K562 (cell line): ENCODE measurements around the gene DKKL1. TPM values are rescaled to one million over a fixed set of nuclear protein-coding genes. Genes with fewer than 3 reads are reported as not detected.

Source experiments
- ASH1L ChIP-seq: fragments of 450-650 bp; IDR thresholded peaks from 2 replicates; pipeline ENCODE4 v1.6.1; 2018; ENCODE audit warnings: borderline replicate concordance, mild to moderate bottlenecking, low read depth; ENCODE audit not compliant: partially characterized antibody
- BMI1 ChIP-seq: fragments of 150-350 bp; IDR thresholded peaks from 2 replicates; pipeline ENCODE4 v1.6.1; 2014; ENCODE audit warnings: low read length
- CBFA2T2 ChIP-seq: fragments of 450-650 bp; conservative IDR thresholded peaks from 2 replicates; pipeline ENCODE4 v1.6.1; 2017; ENCODE audit warnings: mild to moderate bottlenecking
- CBX3 ChIP-seq, 2 experiments: IDR thresholded peaks; 1 replicate in 1 of 2; 2 replicates in 1 of 2; pipeline ENCODE4 v1.6.1; 2012; ENCODE audit warnings: inconsistent platforms in 2 of 2, low read length in 2 of 2, borderline replicate concordance in 1 of 2, control low read depth in 1 of 2
- CCNT2 ChIP-seq: IDR thresholded peaks from 2 replicates; pipeline ENCODE4 v1.6.1; 2011; ENCODE audit warnings: borderline replicate concordance, low read depth, mild to moderate bottlenecking, moderate library complexity, mixed read lengths, low read length; ENCODE audit not compliant: insufficient read length; ENCODE audit errors: extremely low read depth
- CEBPB ChIP-seq: fragments of 450-650 bp; IDR thresholded peaks from 2 replicates; pipeline ENCODE4 v1.6.1; 2016; ENCODE audit warnings: missing genetic modification characterization, missing compliant biosample characterization
- COPS2 ChIP-seq: fragments of 450-650 bp; conservative IDR thresholded peaks from 2 replicates; pipeline ENCODE4 v1.6.1; 2016; ENCODE audit warnings: mild to moderate bottlenecking, moderate library complexity
- CREB1 ChIP-seq, 2 experiments: sonication (generic) in 1 of 2; formaldehyde crosslinking in 1 of 2; IDR thresholded peaks; 2 replicates each; pipeline versions ENCODE4 v1.6.1 to v1.8.0; 2012 to 2022; ENCODE audit warnings: inconsistent platforms in 1 of 2, mild to moderate bottlenecking in 1 of 2, missing genetic modification reagents in 1 of 2, moderate library complexity in 1 of 2
- ELF1 ChIP-seq: fragments of 200-800 bp; sonication (Bioruptor generic); IDR thresholded peaks from 2 replicates; pipeline ENCODE4 v1.6.1; 2016; ENCODE audit warnings: missing genetic modification characterization, missing compliant biosample characterization
- HCFC1 ChIP-seq: IDR thresholded peaks from 2 replicates; pipeline ENCODE4 v1.6.1; 2012; ENCODE audit warnings: low read depth, low read length, improper control_type of control experiment
- HNRNPL ChIP-seq: fragments of 200-400 bp; formaldehyde crosslinking; IDR thresholded peaks from 2 replicates; pipeline ENCODE4 v1.6.1; 2017; ENCODE audit warnings: low read depth, mild to moderate bottlenecking, low read length
- IRF1 ChIP-seq: sonication (generic); formaldehyde crosslinking; IDR thresholded peaks from 2 replicates; pipeline ENCODE4 v1.8.0; 2022; ENCODE audit warnings: missing genetic modification reagents, mild to moderate bottlenecking, borderline replicate concordance
- JUN ChIP-seq, 2 experiments: sonication (generic) in 1 of 2; formaldehyde crosslinking in 1 of 2; IDR thresholded peaks; 2 replicates each; pipeline versions ENCODE4 v1.6.1 to v1.8.0; 2012 to 2022; ENCODE audit warnings: borderline replicate concordance in 2 of 2, mild to moderate bottlenecking in 2 of 2, improper control_type of control experiment in 1 of 2, low read depth in 1 of 2, low read length in 1 of 2, missing genetic modification reagents in 1 of 2
- MXI1 ChIP-seq: IDR thresholded peaks from 2 replicates; pipeline ENCODE4 v1.6.1; 2011; ENCODE audit warnings: low read depth, mild to moderate bottlenecking, improper control_type of control experiment, low read length
- NFRKB ChIP-seq: fragments of 450-650 bp; IDR thresholded peaks from 2 replicates; pipeline ENCODE4 v1.6.1; 2016; ENCODE audit warnings: low read depth
- PCBP2 ChIP-seq: fragments of 200-400 bp; formaldehyde crosslinking; IDR thresholded peaks from 2 replicates; pipeline ENCODE4 v1.6.1; 2018; ENCODE audit warnings: low read length, low read depth, mild to moderate bottlenecking, moderate library complexity; ENCODE audit not compliant: poor library complexity, severe bottlenecking
- PHF20 ChIP-seq: fragments of 450-650 bp; IDR thresholded peaks from 2 replicates; pipeline ENCODE4 v1.6.1; 2018; ENCODE audit not compliant: partially characterized antibody
- SMARCA5 ChIP-seq: fragments of 450-650 bp; IDR thresholded peaks from 2 replicates; pipeline ENCODE4 v1.6.1; 2016
- SNAPC5 ChIP-seq: fragments of 250-450 bp; sonication (Bioruptor Pico); IDR thresholded peaks from 2 replicates; pipeline ENCODE4 v1.8.0; 2021; ENCODE audit warnings: moderate library complexity, mild to moderate bottlenecking, inconsistent platforms
- SP2 ChIP-seq: IDR thresholded peaks from 2 replicates; pipeline ENCODE4 v1.6.1; 2011; ENCODE audit warnings: mild to moderate bottlenecking, low read depth, low read length, moderate library complexity; ENCODE audit not compliant: poor library complexity, severe bottlenecking; ENCODE audit errors: extremely low read depth
- U2AF1 ChIP-seq: fragments of 200-400 bp; formaldehyde crosslinking; optimal IDR thresholded peaks from 2 replicates; pipeline ENCODE3; 2017; ENCODE audit warnings: mild to moderate bottlenecking, low read depth, low read length, moderate library complexity
- ZFP1 ChIP-seq: fragments of 450-650 bp; formaldehyde crosslinking; IDR thresholded peaks from 2 replicates; pipeline ENCODE4 v1.4.0; 2020; ENCODE audit warnings: mild to moderate bottlenecking, mixed read lengths
- ZNF561 ChIP-seq: fragments of 450-650 bp; formaldehyde crosslinking; conservative IDR thresholded peaks from 2 replicates; pipeline ENCODE4 v1.4.0; 2020; ENCODE audit warnings: mild to moderate bottlenecking, moderate library complexity
- ZNF76 ChIP-seq: fragments of 250-450 bp; sonication (Bioruptor Pico); IDR thresholded peaks from 2 replicates; pipeline ENCODE4 v1.4.0; 2020; ENCODE audit warnings: mild to moderate bottlenecking, moderate library complexity, borderline replicate concordance
- ZNF79 ChIP-seq: fragments of 250-450 bp; sonication (Bioruptor Pico); IDR thresholded peaks from 2 replicates; pipeline ENCODE4 v1.4.0; 2020; ENCODE audit warnings: low read depth, mild to moderate bottlenecking, moderate library complexity
- polyA plus RNA-seq, 8 experiments: library from polyadenylated mRNA; depleted of rRNA in 4 of 8; stranded (reverse) in 5 of 8; unstranded in 3 of 8; fragments of >200 nt; fragmentation: Nextera tagmentation in 2 of 8; fragmentation: Illumina TruSeq in 1 of 8; extraction: Ambion mirVana in 2 of 8; extraction: Trizol in 1 of 8; gene quantifications; 2 replicates each; pipeline versions ENCODE4 v1.2.1 to v1.2.3, GENCODE V29; 2011 to 2014; ENCODE audit warnings: inconsistent platforms in 1 of 8, missing spikeins in 1 of 8
- total RNA-seq, 7 experiments: library from RNA; depleted of rRNA in 6 of 7; stranded (reverse); fragments of >200 nt in 6 of 7; fragmentation: Illumina TruSeq in 2 of 7; extraction: Trizol in 2 of 7; gene quantifications; 2 replicates each; pipeline versions ENCODE4 v1.2.1 to v1.2.3, GENCODE V29; 2011 to 2021; ENCODE audit warnings: low replicate concordance in 1 of 7
- TF ChIP-seq, protein P1 (sequence below): fragments of 250-450 bp; sonication (Bioruptor Pico); IDR thresholded peaks from 2 replicates; pipeline ENCODE4 v1.4.0; 2020
- TF ChIP-seq, protein P2 (sequence below): sonication (generic); formaldehyde crosslinking; IDR thresholded peaks from 2 replicates; pipeline ENCODE4 v1.9.0; 2022; ENCODE audit warnings: mild to moderate bottlenecking, missing genetic modification reagents

DKKL1 gene
- total and polyA plus RNA-seq, 9 of the 15 experiments (the other 6 are each of a cell fraction or from before 2014, with no cell fraction given), result 0.15 to 1.7 (median 0.52) TPM

- TF ChIP-seq CBX3 (IDR thresholded peaks at IDR 0.05; ENCODE audit: borderline replicate concordance in 1 of 2, low read length in 2 of 2), result peak in 1 of 2 experiments; percentile 81; a peak in 1 of 3 replicates
- TF ChIP-seq JUN (IDR thresholded peaks at IDR 0.05; ENCODE audit: borderline replicate concordance, low read depth, low read length), result 0 out of 2 replicates have a peak, but pooled peaks have one; percentile 23
- peak; percentile 79; the same call in 1 of the 2 replicates for TF ChIP-seq JUN (CRISPR knock-in tag; IDR thresholded peaks at IDR 0.05; ENCODE audit: borderline replicate concordance)
- no peak for TF ChIP-seq MXI1
- TF ChIP-seq CCNT2, result peak; percentile 87
- TF ChIP-seq ZNF76 (CRISPR knock-in tag), result no peak
- TF ChIP-seq CREB1 (IDR thresholded peaks at IDR 0.05), result peak; percentile 85
- peak; percentile 82 for TF ChIP-seq CREB1 (CRISPR knock-in tag; IDR thresholded peaks at IDR 0.05)
- TF ChIP-seq, protein P1, sequence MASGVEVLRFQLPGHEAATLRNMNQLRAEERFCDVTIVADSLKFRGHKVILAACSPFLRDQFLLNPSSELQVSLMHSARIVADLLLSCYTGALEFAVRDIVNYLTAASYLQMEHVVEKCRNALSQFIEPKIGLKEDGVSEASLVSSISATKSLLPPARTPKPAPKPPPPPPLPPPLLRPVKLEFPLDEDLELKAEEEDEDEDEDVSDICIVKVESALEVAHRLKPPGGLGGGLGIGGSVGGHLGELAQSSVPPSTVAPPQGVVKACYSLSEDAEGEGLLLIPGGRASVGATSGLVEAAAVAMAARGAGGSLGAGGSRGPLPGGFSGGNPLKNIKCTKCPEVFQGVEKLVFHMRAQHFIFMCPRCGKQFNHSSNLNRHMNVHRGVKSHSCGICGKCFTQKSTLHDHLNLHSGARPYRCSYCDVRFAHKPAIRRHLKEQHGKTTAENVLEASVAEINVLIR (CRISPR knock-in tag), result 0 out of 2 replicates have a peak, but pooled peaks have one; percentile 39
- TF ChIP-seq CEBPB (tag), result no peak
- TF ChIP-seq HCFC1, result peak; percentile 42
- no peak for TF ChIP-seq COPS2
- no peak for TF ChIP-seq PCBP2
- TF ChIP-seq U2AF1, result no peak
- TF ChIP-seq SNAPC5 (CRISPR knock-in tag), result no peak
- TF ChIP-seq, protein P2, sequence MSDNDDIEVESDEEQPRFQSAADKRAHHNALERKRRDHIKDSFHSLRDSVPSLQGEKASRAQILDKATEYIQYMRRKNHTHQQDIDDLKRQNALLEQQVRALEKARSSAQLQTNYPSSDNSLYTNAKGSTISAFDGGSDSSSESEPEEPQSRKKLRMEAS (CRISPR knock-in tag), result peak; percentile 93
- no peak for TF ChIP-seq IRF1 (CRISPR knock-in tag)
- TF ChIP-seq PHF20, result peak; percentile 69
- no peak for TF ChIP-seq BMI1
- peak; percentile 58; the same call in 1 of the 2 replicates for TF ChIP-seq SMARCA5
- TF ChIP-seq ELF1 (tag), result peak; percentile 78
- no peak for TF ChIP-seq ZNF79 (CRISPR knock-in tag)
- no peak for TF ChIP-seq CBFA2T2
- TF ChIP-seq ZFP1 (CRISPR knock-in tag), result no peak
- TF ChIP-seq SP2, result no peak
- TF ChIP-seq ZNF561, result no peak
- TF ChIP-seq ASH1L, result peak; percentile 23
- TF ChIP-seq NFRKB, result no peak
- TF ChIP-seq HNRNPL, result no peak
Measured at GRCh38 chr19:49422407-49423070, 58.9 kb downstream of the DKKL1 start (continued).
